Activated naive CD4-positive, alpha-beta T cell treated with anti-CD3 and anti-CD28 coated beads, Interleukin-2, amount 10 ng/mL, durations not matched to agents 5 hours and 36 hours (primary cell): Measurements from ENCODE around the gene CBLB. TPM values are rescaled to one million over a fixed set of nuclear protein-coding genes. Genes with fewer than 3 reads are reported as not detected.

Experiments
- total RNA-seq, 2 experiments: library from RNA; stranded (reverse); gene quantifications; one replicate each; pipeline ENCODE4 v1.2.3, GENCODE V29; 2021

CBLB gene
- 100 to 1,000 TPM; 133 to 140 TPM for total RNA-seq

GRCh38 chr3:105868742-105869530 lies at the start of gene CBLB:
TSS of gene CBLB (minus strand) at chr3:105869012. CDS start at chr3:105867577, 1,435 bp downstream.

